H1 (cell line): ENCODE results near the gene CLEC4E. TPM values are rescaled to one million over a fixed set of nuclear protein-coding genes. Genes with fewer than 3 reads are reported as not detected.

Source experiments
- CTCF ChIA-PET: fragments of 300-600 bp; sonication (Branson Sonifier 250); formaldehyde crosslinking; loops from one replicate; lab custom pipeline; 2021; ENCODE audit not compliant: partially characterized antibody; lab: Charles Lee
- POLR2A ChIA-PET: fragments of 300-600 bp; sonication (Branson Sonifier 250); formaldehyde crosslinking; loops from one replicate; lab custom pipeline; 2021; ENCODE audit warnings: inconsistent platforms; ENCODE audit not compliant: partially characterized antibody; lab: Charles Lee
- DNase-seq, 2 experiments: peaks; one replicate each; pipeline versions ENCODE4 v3.0.0 to v3.0.0-alpha.2; 2010 to 2022; ENCODE audit warnings: low spot score in 2 of 2, low read depth in 1 of 2, mixed read lengths in 1 of 2
- FAIRE-seq: peaks from 2 replicates; lab custom pipeline; 2011; peaks lifted over from hg19 to GRCh38; lab: Jason Lieb, UNC
- H2AFZ ChIP-seq: 2 replicates; pipeline ENCODE4 v1.8.1; 2012; ENCODE audit warnings: low read length, inconsistent platforms
- H2AK5ac ChIP-seq: 2 replicates; pipeline ENCODE4 v1.6.1; 2013; ENCODE audit warnings: low read depth, low read length
- H2BK120ac ChIP-seq: replicated peaks from 2 replicates; pipeline ENCODE3; 2013; ENCODE audit warnings: low read depth, low read length, inconsistent platforms
- H2BK12ac ChIP-seq: 2 replicates; pipeline ENCODE4 v1.6.1; 2013; ENCODE audit warnings: low read depth, low read length
- H2BK15ac ChIP-seq: 2 replicates; pipeline ENCODE4 v1.6.1; 2013; ENCODE audit warnings: low read length
- H2BK20ac ChIP-seq: 2 replicates; pipeline ENCODE4 v1.6.1; 2013; ENCODE audit warnings: low read length
- H2BK5ac ChIP-seq: 2 replicates; pipeline ENCODE4 v1.6.1; 2013; ENCODE audit warnings: low read depth, low read length
- H3K14ac ChIP-seq: 2 replicates; pipeline ENCODE4 v1.6.1; 2013; ENCODE audit warnings: inconsistent platforms; ENCODE audit not compliant: insufficient read length
- H3K18ac ChIP-seq: 2 replicates; pipeline ENCODE4 v1.6.1; 2013; ENCODE audit warnings: low read length; ENCODE audit errors: extremely low read depth
- H3K23ac ChIP-seq: 2 replicates; pipeline ENCODE4 v1.6.1; 2013; ENCODE audit warnings: inconsistent platforms; ENCODE audit not compliant: insufficient read length
- H3K23me2 ChIP-seq: 2 replicates; pipeline ENCODE4 v1.6.1; 2013; ENCODE audit warnings: low read depth, low read length
- H3K27ac ChIP-seq: 2 replicates; pipeline ENCODE4 v1.6.1; 2011; ENCODE audit warnings: low read depth, low read length, inconsistent platforms
- H3K27me3 ChIP-seq, 4 experiments: replicated peaks in 1 of 4; 1 replicate in 1 of 4; 2 replicates in 3 of 4; pipeline versions ENCODE4 v1.6.1 to v1.8.1; 2011 to 2013; ENCODE audit warnings: low read length in 3 of 4, mild to moderate bottlenecking in 3 of 4, inconsistent platforms in 2 of 4, mixed read lengths in 2 of 4, moderate library complexity in 1 of 4; ENCODE audit not compliant: control insufficient read depth in 3 of 4, insufficient read depth in 3 of 4; ENCODE audit errors: extremely low read depth in 1 of 4
- H3K36me3 ChIP-seq, 4 experiments: 2 replicates each; pipeline versions ENCODE4 v1.6.1 to v1.8.1; 2011 to 2013; ENCODE audit warnings: mild to moderate bottlenecking in 4 of 4, low read length in 3 of 4, moderate library complexity in 2 of 4, control low read depth in 1 of 4, inconsistent platforms in 1 of 4; ENCODE audit not compliant: insufficient read depth in 4 of 4, control insufficient read depth in 2 of 4
- H3K4ac ChIP-seq: replicated peaks from 2 replicates; pipeline ENCODE3; 2013; ENCODE audit warnings: low read length, low read depth, mixed read lengths, inconsistent platforms; ENCODE audit not compliant: insufficient read length
- H3K4me1 ChIP-seq, 4 experiments: replicated peaks in 1 of 4; 1 replicate in 1 of 4; 2 replicates in 3 of 4; pipeline versions ENCODE4 v1.6.1 to v1.8.1; 2011 to 2013; ENCODE audit warnings: low read length in 3 of 4, inconsistent platforms in 2 of 4, mixed read lengths in 1 of 4; ENCODE audit not compliant: insufficient read depth in 4 of 4, control insufficient read depth in 3 of 4
- H3K4me2 ChIP-seq, 2 experiments: 2 replicates each; pipeline versions ENCODE4 v1.6.1 to v1.8.1; 2011 to 2013; ENCODE audit warnings: low read depth in 2 of 2, low read length in 2 of 2, control low read depth in 1 of 2, inconsistent platforms in 1 of 2, mild to moderate bottlenecking in 1 of 2; ENCODE audit not compliant: insufficient read depth in 1 of 2
- H3K4me3 ChIP-seq, 4 experiments: fragments of 200-600, 300-600 bp in 1 of 4; sonication (generic), shearing (Covaris generic), sonication (Bioruptor Twin) in 1 of 4; 2 replicates each; pipeline versions ENCODE4 v1.5.1 to v1.8.1; 2011 to 2016; ENCODE audit warnings: low read length in 4 of 4, low read depth in 3 of 4, control low read depth in 2 of 4, inconsistent platforms in 2 of 4, mild to moderate bottlenecking in 2 of 4, mixed read lengths in 1 of 4, moderate library complexity in 1 of 4; ENCODE audit not compliant: insufficient read depth in 2 of 4; ENCODE audit errors: extremely low read depth in 1 of 4
- H3K56ac ChIP-seq: replicated peaks from 2 replicates; pipeline ENCODE3; 2013; ENCODE audit warnings: low read depth, mild to moderate bottlenecking, mixed read lengths, low read length, inconsistent platforms; ENCODE audit not compliant: insufficient read length
- H3K79me1 ChIP-seq: 2 replicates; pipeline ENCODE4 v1.6.1; 2013; ENCODE audit warnings: low read depth, low read length, control low read depth
- H3K79me2 ChIP-seq, 2 experiments: 2 replicates each; pipeline versions ENCODE4 v1.6.1 to v1.8.1; 2012 to 2013; ENCODE audit warnings: low read length in 2 of 2, mild to moderate bottlenecking in 2 of 2, inconsistent platforms in 1 of 2; ENCODE audit not compliant: insufficient read depth in 2 of 2, control insufficient read depth in 1 of 2
- H3K9ac ChIP-seq, 4 experiments: replicated peaks in 1 of 4; 1 replicate in 1 of 4; 2 replicates in 3 of 4; pipeline versions ENCODE4 v1.6.1 to v1.8.1; 2011 to 2013; ENCODE audit warnings: low read depth in 3 of 4, low read length in 3 of 4, control low read depth in 2 of 4, mild to moderate bottlenecking in 2 of 4, moderate library complexity in 2 of 4, inconsistent platforms in 1 of 4; ENCODE audit errors: extremely low read depth in 1 of 4
- H3K9me3 ChIP-seq, 2 experiments: 2 replicates each; pipeline versions ENCODE4 v1.6.1 to v1.8.1; 2012 to 2013; ENCODE audit warnings: mild to moderate bottlenecking in 2 of 2, moderate library complexity in 2 of 2, control low read depth in 1 of 2, inconsistent platforms in 1 of 2, low read depth in 1 of 2, low read length in 1 of 2, mixed read lengths in 1 of 2; ENCODE audit not compliant: insufficient read depth in 2 of 2
- H4K20me1 ChIP-seq, 2 experiments: replicated peaks in 1 of 2; 2 replicates each; pipeline versions ENCODE3 to v1.8.1; 2011 to 2013; ENCODE audit warnings: inconsistent platforms in 2 of 2, low read length in 2 of 2, mild to moderate bottlenecking in 1 of 2; ENCODE audit not compliant: insufficient read depth in 2 of 2, control insufficient read depth in 1 of 2
- H4K5ac ChIP-seq: 2 replicates; pipeline ENCODE4 v1.6.1; 2013; ENCODE audit warnings: low read length, low read depth, mixed read lengths, inconsistent platforms; ENCODE audit not compliant: insufficient read length
- H4K8ac ChIP-seq: 2 replicates; pipeline ENCODE4 v1.8.0; 2013; ENCODE audit warnings: mild to moderate bottlenecking, moderate library complexity, low read length, inconsistent platforms; ENCODE audit not compliant: insufficient read depth; ENCODE audit errors: extremely low read depth
- H4K91ac ChIP-seq: replicated peaks from 2 replicates; pipeline ENCODE3; 2013; ENCODE audit warnings: low read length, mixed read lengths, inconsistent platforms; ENCODE audit not compliant: insufficient read length
- ASH2L ChIP-seq: fragments of 200-600, 300-600 bp; sonication (generic); IDR thresholded peaks from one replicate; pipeline ENCODE4 v1.7.1; 2017; ENCODE audit warnings: low read length
- CBX5 ChIP-seq: fragments of 300-800, 300-1000 bp; sonication (generic); IDR thresholded peaks from 2 replicates; pipeline ENCODE4 v1.7.1; 2016; ENCODE audit warnings: antibody characterized with exemption, low read length, low read depth
- CBX8 ChIP-seq: fragments of 300-800, 300-1000 bp; sonication (generic); IDR thresholded peaks from 2 replicates; pipeline ENCODE4 v1.7.1; 2016; ENCODE audit warnings: low read depth, low read length, borderline replicate concordance
- GABPA ChIP-seq: IDR thresholded peaks from 2 replicates; pipeline ENCODE4 v1.6.1; 2011; ENCODE audit warnings: mild to moderate bottlenecking, low read length, moderate library complexity, borderline replicate concordance; ENCODE audit not compliant: insufficient read depth
- JUND ChIP-seq: IDR thresholded peaks from 2 replicates; pipeline ENCODE4 v1.6.1; 2011; ENCODE audit warnings: mild to moderate bottlenecking, improper control_type of control experiment, low read length
- MAFK ChIP-seq: IDR thresholded peaks from 2 replicates; pipeline ENCODE4 v1.6.1; 2012; ENCODE audit warnings: low read depth, mild to moderate bottlenecking, improper control_type of control experiment, low read length
- POLR2AphosphoS5 ChIP-seq: IDR thresholded peaks from 2 replicates; pipeline ENCODE4 v1.6.1; 2011; ENCODE audit warnings: low read depth, low read length
- POU5F1 ChIP-seq: IDR thresholded peaks from 2 replicates; pipeline ENCODE4 v1.6.1; 2011; ENCODE audit warnings: low read depth, mild to moderate bottlenecking, low read length, moderate library complexity
- RAD21 ChIP-seq, 2 experiments: IDR thresholded peaks in 1 of 2; conservative IDR thresholded peaks in 1 of 2; 2 replicates each; pipeline ENCODE4 v1.6.1; 2011; ENCODE audit warnings: low read depth in 2 of 2, low read length in 2 of 2, improper control_type of control experiment in 1 of 2, inconsistent platforms in 1 of 2, mild to moderate bottlenecking in 1 of 2, moderate library complexity in 1 of 2
- RFX5 ChIP-seq: IDR thresholded peaks from 2 replicates; pipeline ENCODE4 v1.6.1; 2011; ENCODE audit warnings: low read depth, low read length, improper control_type of control experiment, borderline replicate concordance
- SP1 ChIP-seq: IDR thresholded peaks from 2 replicates; pipeline ENCODE4 v1.6.1; 2011; ENCODE audit warnings: low read depth, low read length
- SP2 ChIP-seq: IDR thresholded peaks from 2 replicates; pipeline ENCODE4 v1.6.1; 2012; ENCODE audit warnings: mild to moderate bottlenecking, low read length, inconsistent platforms
- SRF ChIP-seq: IDR thresholded peaks from 2 replicates; pipeline ENCODE4 v1.6.1; 2011; ENCODE audit warnings: mild to moderate bottlenecking, low read depth, low read length, moderate library complexity
- TEAD4 ChIP-seq: IDR thresholded peaks from 2 replicates; pipeline ENCODE4 v1.6.1; 2012; ENCODE audit warnings: low read depth, low read length, inconsistent platforms, mixed read lengths
- WGBS, 2 experiments: shearing (Covaris generic) in 1 of 2; methylation state at CpG; one replicate each; pipeline versions ENCODE4 v1.1.6 to v1.1.7; 2013 to 2015; ENCODE audit warnings: low lambda C conversion rate in 2 of 2, mixed read lengths in 2 of 2, inconsistent platforms in 1 of 2, low coverage in 1 of 2, missing lambda C conversion rate in 1 of 2; ENCODE audit not compliant: insufficient replicate concordance in 2 of 2, insufficient coverage in 1 of 2, insufficient read length in 1 of 2; ENCODE audit errors: extremely low coverage in 1 of 2, missing lambda C conversion rate in 1 of 2; 5-methylcytosine and 5-hydroxymethylcytosine counted together
- polyA plus RNA-seq, 7 experiments: library from polyadenylated mRNA; depleted of rRNA in 3 of 7; stranded (reverse) in 5 of 7; unstranded in 2 of 7; fragments of >200 nt in 5 of 7; fragments of 200-250 nt in 2 of 7; gene quantifications; 1 replicate in 5 of 7; 2 replicates in 1 of 7; 4 replicates in 1 of 7; pipeline versions ENCODE4 v1.2.1 to v1.2.3, GENCODE V29; 2011 to 2013; ENCODE audit warnings: missing spikeins in 2 of 7, mixed read lengths in 2 of 7
- total RNA-seq: library from RNA; stranded (reverse); fragmentation: NEBNext Ultra II Directional; extraction: Animal tissue kit (Norgen Biotek cat#: 25700); gene quantifications from 2 replicates; pipeline ENCODE4 v1.2.1, GENCODE V29; 2021

The CLEC4E gene
- total and polyA plus RNA-seq, 2 of the 8 experiments (the other 6 are each of a cell fraction or from before 2014, with no cell fraction given): 0.03 TPM; not detected in 1

DNA sequence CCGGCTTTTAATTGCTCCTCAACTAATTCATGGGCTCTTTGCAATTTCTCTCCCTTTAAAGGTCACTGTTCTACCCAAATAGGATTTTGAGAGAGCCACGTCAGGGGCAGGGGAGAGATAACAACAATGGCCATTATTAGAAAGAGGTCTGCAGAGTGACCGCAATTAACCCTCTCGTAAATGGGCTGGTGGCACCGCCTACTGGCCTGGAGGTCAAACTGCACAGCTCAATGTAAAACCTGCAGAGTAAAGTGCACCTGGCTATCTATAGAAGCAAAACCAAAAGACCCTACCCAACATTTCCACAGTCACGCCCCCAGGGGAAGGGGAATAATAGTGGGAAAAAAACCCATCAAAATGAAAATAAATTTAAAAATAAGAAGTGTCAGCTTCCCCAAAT, 21.6 kb upstream of the CLEC4E start:
- H3K27me3 ChIP-seq: no peaks in the 10 kb centered on the region
- peak overlapping the region; percentile 66 for H2BK120ac ChIP-seq
- no peak overlapping the region for H4K5ac ChIP-seq
- H4K91ac ChIP-seq: no peak overlapping the region
- H3K9ac ChIP-seq: no peak overlapping the region
- H3K23me2 ChIP-seq: no peaks in the 10 kb centered on the region
- DNase-seq (peak in 1 of 2 experiments; percentile 72), FAIRE-seq (peak; percentile 39)
- H3K56ac ChIP-seq: no peak overlapping the region
- no peak overlapping the region for H3K4me2 ChIP-seq
- no peak overlapping the region for H3K14ac ChIP-seq
- H4K8ac ChIP-seq: no peak overlapping the region
- no peaks in the 10 kb centered on the region for H4K20me1 ChIP-seq
- no peaks in the 10 kb centered on the region for H3K36me3 ChIP-seq
- H2AFZ ChIP-seq: no peak overlapping the region
- peaks cover 0 to 11% (median 6%) of the 10 kb centered on the region in 4 experiments; a peak in 6 of 7 replicates for H3K4me1 ChIP-seq
- no peak overlapping the region for H2BK12ac ChIP-seq
- no peaks in the 10 kb centered on the region for H3K79me2 ChIP-seq
- no peak overlapping the region for H3K27ac ChIP-seq
- no peak overlapping the region for H2BK15ac ChIP-seq
- H3K4me3 ChIP-seq: no peak overlapping the region
- ChIA-PET POLR2A (no interaction called here), CTCF (interaction anchor here (0.6 to 2.5 kb wide), 10 partner anchors 9 to 60 kb away, joined by 3 to 15 read pairs (median 4); no protein-coding TSS in a partner anchor)
- H3K9me3 ChIP-seq: peaks cover 1 to 6% of the 10 kb centered on the region in 2 experiments; a peak in 2 of 4 replicates
- no peaks in the 10 kb centered on the region for H3K79me1 ChIP-seq
- H3K4ac ChIP-seq: no peak overlapping the region
- no peak overlapping the region for H3K23ac ChIP-seq
- 88% methylated on average over 6 of the region's 6 CpGs; no CpG with 5 or more reads in 1 of the 2 experiments for WGBS, 2 experiments
- H2BK20ac ChIP-seq: no peak overlapping the region
- no peak overlapping the region for H2BK5ac ChIP-seq
- H2AK5ac ChIP-seq: no peak overlapping the region
- H3K18ac ChIP-seq: no peak overlapping the region
- TF ChIP-seq POU5F1 (no peak), SP2 (peak; percentile 68), CBX5 (no peak), JUND (no peak), RFX5 (no peak), SRF (no peak), SP1 (no peak), TEAD4 (no peak), GABPA (no peak), MAFK (no peak), ASH2L (no peak), RAD21 (IDR thresholded peaks at IDR 0.05 in 1 of 2, conservative IDR thresholded peaks at IDR 0.05 in 1 of 2; ENCODE audit: low read depth in 2 of 2, low read length in 2 of 2) (peak in 1 of 2 experiments; percentile 39; a peak in 1 of 4 replicates), POLR2AphosphoS5 (no peak), CBX8 (no peak)
